Measurements from ENCODE around the gene VIL1.

Gene VIL1

GRCh38 chr2:218423584-218423983, 4.7 kb downstream of the VIL1 start:
- H3K4me3 ChIP-seq (ENCODE audit: low read length): no peak overlapping the region
- TF ChIP-seq, protein P1, sequence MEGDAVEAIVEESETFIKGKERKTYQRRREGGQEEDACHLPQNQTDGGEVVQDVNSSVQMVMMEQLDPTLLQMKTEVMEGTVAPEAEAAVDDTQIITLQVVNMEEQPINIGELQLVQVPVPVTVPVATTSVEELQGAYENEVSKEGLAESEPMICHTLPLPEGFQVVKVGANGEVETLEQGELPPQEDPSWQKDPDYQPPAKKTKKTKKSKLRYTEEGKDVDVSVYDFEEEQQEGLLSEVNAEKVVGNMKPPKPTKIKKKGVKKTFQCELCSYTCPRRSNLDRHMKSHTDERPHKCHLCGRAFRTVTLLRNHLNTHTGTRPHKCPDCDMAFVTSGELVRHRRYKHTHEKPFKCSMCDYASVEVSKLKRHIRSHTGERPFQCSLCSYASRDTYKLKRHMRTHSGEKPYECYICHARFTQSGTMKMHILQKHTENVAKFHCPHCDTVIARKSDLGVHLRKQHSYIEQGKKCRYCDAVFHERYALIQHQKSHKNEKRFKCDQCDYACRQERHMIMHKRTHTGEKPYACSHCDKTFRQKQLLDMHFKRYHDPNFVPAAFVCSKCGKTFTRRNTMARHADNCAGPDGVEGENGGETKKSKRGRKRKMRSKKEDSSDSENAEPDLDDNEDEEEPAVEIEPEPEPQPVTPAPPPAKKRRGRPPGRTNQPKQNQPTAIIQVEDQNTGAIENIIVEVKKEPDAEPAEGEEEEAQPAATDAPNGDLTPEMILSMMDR (conservative IDR thresholded peaks at IDR 0.05; ENCODE audit: low read depth, low read length): no peak
- DNase-seq (ENCODE audit: low read depth): no peak

DNA sequence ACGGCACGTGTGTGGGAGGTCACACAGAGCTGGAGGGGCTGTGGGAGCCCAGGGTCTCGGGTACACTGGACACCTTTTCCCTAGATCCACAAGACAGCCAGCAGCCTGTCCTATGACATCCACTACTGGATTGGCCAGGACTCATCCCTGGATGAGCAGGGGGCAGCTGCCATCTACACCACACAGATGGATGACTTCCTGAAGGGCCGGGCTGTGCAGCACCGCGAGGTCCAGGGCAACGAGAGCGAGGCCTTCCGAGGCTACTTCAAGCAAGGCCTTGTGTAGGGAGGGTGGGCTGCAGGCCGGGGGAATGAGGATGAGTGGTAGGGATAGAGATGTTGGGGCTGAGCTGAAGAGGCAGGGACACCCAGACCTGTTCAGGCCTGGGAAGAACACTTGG, 6.6 kb downstream of the VIL1 start:
- no peak for DNase-seq (ENCODE audit: low read depth)
- H3K4me3 ChIP-seq (ENCODE audit: low read length): no peak overlapping the region
- TF ChIP-seq, protein P1 (conservative IDR thresholded peaks at IDR 0.05; ENCODE audit: low read depth, low read length): no peak

DNA sequence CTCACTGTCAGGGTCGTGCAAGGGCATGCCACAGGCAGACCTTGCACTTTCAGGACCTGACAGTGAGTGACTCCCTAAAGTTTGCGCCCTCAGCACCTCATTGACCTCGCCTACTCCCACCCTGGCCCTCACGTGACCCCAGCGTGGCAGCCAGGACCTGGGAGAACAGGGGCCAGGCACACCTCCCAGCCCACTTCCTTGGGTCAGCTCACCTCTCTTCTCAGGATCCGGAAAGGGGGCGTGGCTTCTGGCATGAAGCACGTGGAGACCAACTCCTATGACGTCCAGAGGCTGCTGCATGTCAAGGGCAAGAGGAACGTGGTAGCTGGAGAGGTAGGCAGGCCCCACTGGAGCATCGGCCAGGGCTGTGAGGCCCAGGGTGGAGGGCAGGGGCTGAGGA, 8.8 kb downstream of the VIL1 start:
- TF ChIP-seq, protein P1 (conservative IDR thresholded peaks at IDR 0.05; ENCODE audit: low read depth, low read length): no peak
- H3K4me3 ChIP-seq (ENCODE audit: low read length): no peak overlapping the region
- no peak for DNase-seq (ENCODE audit: low read depth)

DNA sequence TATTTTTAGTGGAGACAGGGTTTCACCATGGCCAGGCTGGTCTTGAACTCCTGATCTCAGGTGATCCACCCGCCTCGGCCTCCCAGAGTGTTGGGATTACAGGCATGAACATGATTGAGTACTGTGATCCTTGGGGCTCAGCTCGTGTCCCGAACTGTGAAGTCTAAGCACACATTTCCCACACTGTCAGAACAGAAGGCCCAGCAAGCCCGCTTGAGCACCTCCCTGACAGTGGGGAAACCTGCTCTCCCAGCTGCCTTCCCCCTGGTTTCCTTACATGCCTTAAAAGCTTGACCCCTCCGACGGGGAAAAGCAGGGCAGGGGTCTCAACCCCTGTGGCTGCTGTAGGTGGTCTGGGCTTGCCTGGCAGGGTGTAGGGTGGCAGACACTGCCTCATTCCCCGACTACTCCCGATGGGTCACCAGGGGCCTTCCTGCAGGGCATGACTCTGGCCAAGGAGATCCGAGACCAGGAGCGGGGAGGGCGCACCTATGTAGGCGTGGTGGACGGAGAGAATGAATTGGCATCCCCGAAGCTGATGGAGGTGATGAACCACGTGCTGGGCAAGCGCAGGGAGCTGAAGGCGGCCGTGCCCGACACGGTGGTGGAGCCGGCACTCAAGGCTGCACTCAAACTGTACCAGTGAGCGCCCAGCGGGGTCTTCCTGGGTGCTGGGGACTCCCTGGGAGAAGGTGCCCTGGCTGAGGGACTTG, 10.1 kb downstream of the VIL1 start:
- no peak for DNase-seq (ENCODE audit: low read depth)
- TF ChIP-seq, protein P1 (conservative IDR thresholded peaks at IDR 0.05; ENCODE audit: low read depth, low read length): no peak
- no peak overlapping the region for H3K4me3 ChIP-seq (ENCODE audit: low read length)

GRCh38 chr2:218429911-218430692, 11.2 kb downstream of the VIL1 start:
- no peak overlapping the region for H3K4me3 ChIP-seq (ENCODE audit: low read length)
- TF ChIP-seq, protein P1 (conservative IDR thresholded peaks at IDR 0.05; ENCODE audit: low read depth, low read length): no peak
- DNase-seq (ENCODE audit: low read depth): no peak

DNA sequence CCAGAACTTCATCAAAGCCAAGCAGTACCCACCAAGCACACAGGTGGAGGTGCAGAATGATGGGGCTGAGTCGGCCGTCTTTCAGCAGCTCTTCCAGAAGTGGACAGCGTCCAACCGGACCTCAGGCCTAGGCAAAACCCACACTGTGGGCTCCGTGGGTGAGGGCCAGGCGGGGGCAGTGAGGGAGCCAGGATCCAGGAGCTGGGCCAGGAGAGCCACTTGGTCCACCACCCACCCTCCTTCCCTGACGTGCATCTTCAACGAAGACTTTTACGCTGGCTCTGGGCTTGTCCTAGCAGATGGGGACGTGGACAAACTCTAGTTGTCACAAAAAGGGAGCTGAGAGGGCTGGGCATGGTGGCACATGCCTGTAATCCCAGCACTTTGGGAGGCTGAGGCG, 11.8 kb downstream of the VIL1 start:
- no peak for DNase-seq (ENCODE audit: low read depth)
- no peak overlapping the region for H3K4me3 ChIP-seq (ENCODE audit: low read length)
- TF ChIP-seq, protein P1 (conservative IDR thresholded peaks at IDR 0.05; ENCODE audit: low read depth, low read length): no peak

DNA sequence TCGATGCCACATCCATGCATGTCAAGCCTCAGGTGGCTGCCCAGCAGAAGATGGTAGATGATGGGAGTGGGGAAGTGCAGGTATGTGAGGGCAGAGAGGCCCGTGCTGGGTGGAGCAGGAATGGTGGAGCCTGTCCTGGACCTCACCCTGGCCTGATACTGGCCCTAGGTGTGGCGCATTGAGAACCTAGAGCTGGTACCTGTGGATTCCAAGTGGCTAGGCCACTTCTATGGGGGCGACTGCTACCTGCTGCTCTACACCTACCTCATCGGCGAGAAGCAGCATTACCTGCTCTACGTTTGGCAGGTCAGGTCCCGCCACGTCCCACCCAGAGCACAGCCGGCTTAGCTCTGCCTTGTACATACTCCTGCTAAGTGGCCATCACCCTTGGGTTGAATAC, 13.0 kb downstream of the VIL1 start:
- no peak for DNase-seq (ENCODE audit: low read depth)
- no peak overlapping the region for H3K4me3 ChIP-seq (ENCODE audit: low read length)
- TF ChIP-seq, protein P1 (conservative IDR thresholded peaks at IDR 0.05; ENCODE audit: low read depth, low read length): no peak

Data from retinal pigment epithelial cell (primary cell).